Memory B cell (primary cell): Measurements from ENCODE around the gene IRGQ.
"Not testable (repeated sequence)": the region's sequence is repeated elsewhere in the genome, so short reads cannot be mapped to it uniquely, and the experiment has no call there.

Source experiments
- ATAC-seq: fragments of 150-1000 bp; cut with Tn5 transposase; 2 replicates; pipeline ENCODE4 v1.10.0; 2021; ENCODE audit warnings: low read depth, mild to moderate bottlenecking, moderate library complexity
- DNase-seq, 2 donors: peaks; one replicate each; pipeline ENCODE4 v3.0.0; 2022; ENCODE audit warnings: low spot score in 2 of 2
- H3K27ac Mint-ChIP-seq: one replicate; pipeline ENCODE4 v1.8.0; 2022; ENCODE audit warnings: mild to moderate bottlenecking, moderate library complexity, mixed read lengths
- H3K27me3 Mint-ChIP-seq: one replicate; pipeline ENCODE4 v1.8.0; 2022; ENCODE audit warnings: mixed read lengths
- H3K36me3 Mint-ChIP-seq: one replicate; pipeline ENCODE4 v1.8.0; 2022; ENCODE audit warnings: mild to moderate bottlenecking, mixed read lengths
- H3K4me1 Mint-ChIP-seq: one replicate; pipeline ENCODE4 v1.8.0; 2022; ENCODE audit warnings: mixed read lengths
- H3K4me3 Mint-ChIP-seq: one replicate; pipeline ENCODE4 v1.8.0; 2022; ENCODE audit warnings: mild to moderate bottlenecking, moderate library complexity, mixed read lengths
- H3K9me3 Mint-ChIP-seq: one replicate; pipeline ENCODE4 v1.8.0; 2022; ENCODE audit warnings: mixed read lengths

The IRGQ gene

GRCh38 chr19:43618921-43619261 lies 23.0 kb upstream of the IRGQ start:
- ATAC-seq = peak; percentile 14
- Mint-ChIP-seq H3K4me1 (peaks cover 14% of the 10 kb centered on the region), H3K9me3 (no peaks in the 10 kb centered on the region)

GRCh38 chr19:43616954-43617353 lies 21.0 kb upstream of the IRGQ start:
- ATAC-seq = no peak
- no peaks in the 10 kb centered on the region for H3K9me3 Mint-ChIP-seq
- H3K27me3 Mint-ChIP-seq = no peaks in the 10 kb centered on the region
- H3K4me3 Mint-ChIP-seq = no peak overlapping the region
- H3K36me3 Mint-ChIP-seq = peaks cover 17% of the 10 kb centered on the region
- DNase-seq = no peak
- peaks cover 18% of the 10 kb centered on the region for H3K4me1 Mint-ChIP-seq
- no peak overlapping the region for H3K27ac Mint-ChIP-seq

More at GRCh38 chr19:43618921-43619261, 23.0 kb upstream of the IRGQ start:
- DNase-seq = no peak
- peak overlapping the region; percentile 94 for H3K27ac Mint-ChIP-seq
- H3K27me3 Mint-ChIP-seq = no peaks in the 10 kb centered on the region
- H3K36me3 Mint-ChIP-seq = peaks cover 3% of the 10 kb centered on the region
- peak overlapping the region; percentile 98 for H3K4me3 Mint-ChIP-seq

- no peaks in the 10 kb centered on the region for H3K27me3 Mint-ChIP-seq
- no peak overlapping the region for H3K4me3 Mint-ChIP-seq
- no peak for ATAC-seq
Observed at GRCh38 chr19:43616306-43616705, 20.4 kb upstream of the IRGQ start.

GRCh38 chr19:43612374-43612773 lies 16.4 kb upstream of the IRGQ start:
- DNase-seq (no peak), ATAC-seq (no peak)
- Mint-ChIP-seq H3K9me3 (no peaks in the 10 kb centered on the region), H3K27me3 (no peaks in the 10 kb centered on the region), H3K4me1 (peaks cover 11% of the 10 kb centered on the region), H3K36me3 (peaks cover 25% of the 10 kb centered on the region), H3K27ac (no peak overlapping the region), H3K4me3 (no peak overlapping the region)

More at GRCh38 chr19:43616306-43616705, 20.4 kb upstream of the IRGQ start:
- no peaks in the 10 kb centered on the region for H3K9me3 Mint-ChIP-seq
- DNase-seq = no peak
- H3K27ac Mint-ChIP-seq = no peak overlapping the region
- H3K36me3 Mint-ChIP-seq = peaks cover 18% of the 10 kb centered on the region
- peaks cover 20% of the 10 kb centered on the region for H3K4me1 Mint-ChIP-seq

- DNase-seq = no peak
- Mint-ChIP-seq H3K27me3 (no peaks in the 10 kb centered on the region), H3K4me3 (no peak within 1 kb of the TSS), H3K4me1 (peaks cover 11% of the 10 kb centered on the region), H3K36me3 (peaks cover 28% of the 10 kb centered on the region), H3K9me3 (no peaks in the 10 kb centered on the region), H3K27ac (no peak within 1 kb of the TSS)
- no peak for ATAC-seq
Observed at GRCh38 chr19:43611788-43612187, 15.9 kb upstream of the IRGQ start, which contains the start of gene SRRM5. SRRM5 (plus strand) TSS chr19:43612088; CDS start chr19:43612122, 34 bp downstream.

GRCh38 chr19:43610493-43610892 lies 14.6 kb upstream of the IRGQ start:
- H3K36me3 Mint-ChIP-seq = peaks cover 29% of the 10 kb centered on the region
- H3K27me3 Mint-ChIP-seq = no peaks in the 10 kb centered on the region
- DNase-seq = no peak
- no peak overlapping the region for H3K27ac Mint-ChIP-seq
- H3K4me1 Mint-ChIP-seq = peaks cover 13% of the 10 kb centered on the region
- no peak overlapping the region for H3K4me3 Mint-ChIP-seq
- no peaks in the 10 kb centered on the region for H3K9me3 Mint-ChIP-seq
- ATAC-seq = no peak

GRCh38 chr19:43609872-43610271 lies 13.9 kb upstream of the IRGQ start:
- Mint-ChIP-seq H3K4me1 (peaks cover 16% of the 10 kb centered on the region), H3K4me3 (no peak overlapping the region), H3K27me3 (no peaks in the 10 kb centered on the region), H3K27ac (no peak overlapping the region), H3K9me3 (no peaks in the 10 kb centered on the region), H3K36me3 (peaks cover 30% of the 10 kb centered on the region)
- DNase-seq = no peak
- ATAC-seq = no peak

GRCh38 chr19:43607238-43608205 lies 11.6 kb upstream of the IRGQ start:
- Mint-ChIP-seq H3K9me3 (no peaks in the 10 kb centered on the region), H3K36me3 (peaks cover 20% of the 10 kb centered on the region), H3K4me3 (no peak overlapping the region), H3K27me3 (no peaks in the 10 kb centered on the region), H3K27ac (no peak overlapping the region), H3K4me1 (peaks cover 17% of the 10 kb centered on the region)
- DNase-seq = no peak
- no peak for ATAC-seq

GRCh38 chr19:43606569-43607229 lies 10.8 kb upstream of the IRGQ start:
- Mint-ChIP-seq H3K27me3 (no peaks in the 10 kb centered on the region), H3K27ac (no peak overlapping the region), H3K4me3 (no peak overlapping the region), H3K9me3 (no peaks in the 10 kb centered on the region), H3K4me1 (peaks cover 14% of the 10 kb centered on the region), H3K36me3 (peaks cover 14% of the 10 kb centered on the region)
- DNase-seq = no peak
- ATAC-seq = no peak

GRCh38 chr19:43605875-43606568 lies 10.1 kb upstream of the IRGQ start:
- DNase-seq = no peak
- H3K9me3 Mint-ChIP-seq = no peaks in the 10 kb centered on the region
- H3K27me3 Mint-ChIP-seq = no peaks in the 10 kb centered on the region
- H3K4me3 Mint-ChIP-seq = no peak overlapping the region
- ATAC-seq = no peak
- no peak overlapping the region for H3K27ac Mint-ChIP-seq
- peaks cover 14% of the 10 kb centered on the region for H3K4me1 Mint-ChIP-seq
- H3K36me3 Mint-ChIP-seq = peaks cover 14% of the 10 kb centered on the region

- H3K36me3 Mint-ChIP-seq, H3K9me3 Mint-ChIP-seq, H3K27me3 Mint-ChIP-seq, ATAC-seq, H3K27ac Mint-ChIP-seq, DNase-seq, H3K4me3 Mint-ChIP-seq: not testable (repeated sequence)
- H3K4me1 Mint-ChIP-seq = peaks cover 26% of the 10 kb centered on the region
Observed at GRCh38 chr19:43600326-43600725, 4.4 kb upstream of the IRGQ start.

- Mint-ChIP-seq H3K9me3 (no peaks in the 10 kb centered on the region), H3K36me3 (peaks cover 2% of the 10 kb centered on the region), H3K4me3 (no peak overlapping the region), H3K4me1 (peaks cover 27% of the 10 kb centered on the region), H3K27me3 (no peaks in the 10 kb centered on the region), H3K27ac (no peak overlapping the region)
- no peak for DNase-seq
- no peak for ATAC-seq
Observed at GRCh38 chr19:43599635-43600295, 3.8 kb upstream of the IRGQ start.

GRCh38 chr19:43598445-43599240 lies 2.7 kb upstream of the IRGQ start:
- no peaks in the 10 kb centered on the region for H3K27me3 Mint-ChIP-seq
- ATAC-seq (no peak), DNase-seq (no peak)
- H3K36me3 Mint-ChIP-seq = no peaks in the 10 kb centered on the region
- H3K9me3 Mint-ChIP-seq = no peaks in the 10 kb centered on the region
- peaks cover 26% of the 10 kb centered on the region for H3K4me1 Mint-ChIP-seq
- no peak overlapping the region for H3K27ac Mint-ChIP-seq
- no peak overlapping the region for H3K4me3 Mint-ChIP-seq
